ENCODE data around the gene TMEM231. TPM values are rescaled to one million over a fixed set of nuclear protein-coding genes. Genes with fewer than 3 reads are reported as not detected.
A peak's percentile ranks its signal among the peaks of the same experiment; 100 is the strongest.
"Not testable (repeated sequence)": the region's sequence is repeated elsewhere in the genome, so short reads cannot be mapped to it uniquely, and the experiment has no call there.

The TMEM231 gene
- total and polyA plus RNA-seq, 2 of the 8 experiments (the other 6 are each of a cell fraction or from before 2014, with no cell fraction given) = 8.3 to 26.7 TPM

DNA sequence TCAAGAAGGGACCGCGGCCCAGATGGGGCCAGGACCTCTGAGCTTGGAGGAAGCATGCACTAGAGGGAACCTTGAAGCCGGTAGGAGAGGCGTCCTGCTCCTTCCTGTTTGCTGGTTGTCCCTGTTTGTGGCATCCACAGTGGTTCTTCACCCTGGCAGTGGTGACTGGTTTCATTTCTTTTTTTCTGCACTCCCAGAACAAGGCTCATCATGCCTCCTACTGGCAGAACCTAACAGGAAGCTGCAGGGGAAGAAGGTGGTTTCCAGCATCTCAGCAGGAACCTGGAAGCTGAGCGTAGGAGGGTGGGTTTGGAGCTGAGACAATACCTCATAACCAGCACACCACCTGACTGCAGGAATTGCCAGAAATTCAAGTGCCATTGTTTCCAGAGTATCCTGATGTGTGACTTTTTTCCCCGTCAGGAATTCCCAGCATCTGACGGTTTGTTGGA, 5.8 kb downstream of the TMEM231 start (continued):
- TF ChIP-seq, protein P1, sequence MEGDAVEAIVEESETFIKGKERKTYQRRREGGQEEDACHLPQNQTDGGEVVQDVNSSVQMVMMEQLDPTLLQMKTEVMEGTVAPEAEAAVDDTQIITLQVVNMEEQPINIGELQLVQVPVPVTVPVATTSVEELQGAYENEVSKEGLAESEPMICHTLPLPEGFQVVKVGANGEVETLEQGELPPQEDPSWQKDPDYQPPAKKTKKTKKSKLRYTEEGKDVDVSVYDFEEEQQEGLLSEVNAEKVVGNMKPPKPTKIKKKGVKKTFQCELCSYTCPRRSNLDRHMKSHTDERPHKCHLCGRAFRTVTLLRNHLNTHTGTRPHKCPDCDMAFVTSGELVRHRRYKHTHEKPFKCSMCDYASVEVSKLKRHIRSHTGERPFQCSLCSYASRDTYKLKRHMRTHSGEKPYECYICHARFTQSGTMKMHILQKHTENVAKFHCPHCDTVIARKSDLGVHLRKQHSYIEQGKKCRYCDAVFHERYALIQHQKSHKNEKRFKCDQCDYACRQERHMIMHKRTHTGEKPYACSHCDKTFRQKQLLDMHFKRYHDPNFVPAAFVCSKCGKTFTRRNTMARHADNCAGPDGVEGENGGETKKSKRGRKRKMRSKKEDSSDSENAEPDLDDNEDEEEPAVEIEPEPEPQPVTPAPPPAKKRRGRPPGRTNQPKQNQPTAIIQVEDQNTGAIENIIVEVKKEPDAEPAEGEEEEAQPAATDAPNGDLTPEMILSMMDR (IDR thresholded peaks at IDR 0.05; ENCODE audit: control extremely low read depth in 1 of 3, insufficient read depth in 1 of 3, low read depth in 1 of 3, low read length in 3 of 3) = peak; percentile 62 to 92 (median 78)
- peak in 1 of 2 experiments; percentile 61; a peak in 1 of 4 replicates for TF ChIP-seq SIN3A (conservative IDR thresholded peaks at IDR 0.05 in 1 of 2, IDR thresholded peaks at IDR 0.05 in 1 of 2; ENCODE audit: low read depth in 1 of 2, low read length in 2 of 2)
- no peak for TF ChIP-seq TAF7 (optimal IDR thresholded peaks at IDR 0.05; ENCODE audit: borderline replicate concordance, low read depth, low read length)
- no peak for TF ChIP-seq MAFK (IDR thresholded peaks at IDR 0.05; ENCODE audit: low read depth, low read length)
- 0 out of 2 replicates have a peak, but pooled peaks have one; percentile 22 for TF ChIP-seq YY1 (IDR thresholded peaks at IDR 0.05; ENCODE audit: low read depth, low read length)
- no peak; the same call in 1 of the 2 replicates for TF ChIP-seq GABPA (IDR thresholded peaks at IDR 0.05; ENCODE audit: borderline replicate concordance, insufficient read depth, low read length)

GRCh38 chr16:75548456-75548855, 7.6 kb downstream of the TMEM231 start:
- not testable (repeated sequence) for H3K23ac ChIP-seq (ENCODE audit: insufficient read length); H3K9ac ChIP-seq (replicated peaks in 1 of 4; ENCODE audit: extremely low read depth in 1 of 4, low read depth in 3 of 4, low read length in 3 of 4); H3K36me3 ChIP-seq (ENCODE audit: control insufficient read depth in 2 of 4, insufficient read depth in 4 of 4, low read length in 3 of 4); H3K56ac ChIP-seq (replicated peaks; ENCODE audit: insufficient read length, low read depth, low read length); H3K4me1 ChIP-seq (replicated peaks in 1 of 4; ENCODE audit: control insufficient read depth in 3 of 4, insufficient read depth in 4 of 4, low read length in 3 of 4); H3K14ac ChIP-seq (ENCODE audit: insufficient read length); H3K23me2 ChIP-seq (ENCODE audit: low read depth, low read length); H2BK15ac ChIP-seq (ENCODE audit: low read length); H4K20me1 ChIP-seq (replicated peaks in 1 of 2; ENCODE audit: control insufficient read depth in 1 of 2, insufficient read depth in 2 of 2, low read length in 2 of 2); H2BK12ac ChIP-seq (ENCODE audit: low read depth, low read length); H3K9me3 ChIP-seq (ENCODE audit: insufficient read depth in 2 of 2, low read depth in 1 of 2, low read length in 1 of 2); H4K8ac ChIP-seq (ENCODE audit: extremely low read depth, insufficient read depth, low read length); H2BK5ac ChIP-seq (ENCODE audit: low read depth, low read length); H2BK20ac ChIP-seq (ENCODE audit: low read length); H3K4me2 ChIP-seq (ENCODE audit: insufficient read depth in 1 of 2, low read depth in 2 of 2, low read length in 2 of 2); H3K4me3 ChIP-seq (ENCODE audit: extremely low read depth in 1 of 4, insufficient read depth in 2 of 4, low read depth in 3 of 4, low read length in 4 of 4); DNase-seq (ENCODE audit: low read depth in 1 of 2, low spot score in 2 of 2); H3K4ac ChIP-seq (replicated peaks; ENCODE audit: insufficient read length, low read depth, low read length); H4K91ac ChIP-seq (replicated peaks; ENCODE audit: insufficient read length, low read length); H2AK5ac ChIP-seq (ENCODE audit: low read depth, low read length); H4K5ac ChIP-seq (ENCODE audit: insufficient read length, low read depth, low read length); H3K79me1 ChIP-seq (ENCODE audit: low read depth, low read length); H3K27ac ChIP-seq (ENCODE audit: low read depth, low read length); H2AFZ ChIP-seq (ENCODE audit: low read length); H3K18ac ChIP-seq (ENCODE audit: extremely low read depth, low read length); H3K79me2 ChIP-seq (ENCODE audit: control insufficient read depth in 1 of 2, insufficient read depth in 2 of 2, low read length in 2 of 2); H3K27me3 ChIP-seq (replicated peaks in 1 of 4; ENCODE audit: control insufficient read depth in 3 of 4, extremely low read depth in 1 of 4, insufficient read depth in 3 of 4, low read length in 3 of 4); FAIRE-seq; H2BK120ac ChIP-seq (replicated peaks; ENCODE audit: low read depth, low read length)
- CTCF ChIA-PET (ENCODE audit: partially characterized antibody) = interaction anchor here (1.1 to 12.7 kb wide), 4 partner anchors 19 to 83 kb away, joined by 3 to 158 read pairs (median 4); no protein-coding TSS in a partner anchor
- 90% methylated on average over 9 of the region's 9 CpGs; no CpG with 5 or more reads in 1 of the 2 experiments for WGBS, 2 experiments (ENCODE audit: extremely low coverage in 1 of 2, insufficient coverage in 1 of 2, insufficient read length in 1 of 2, insufficient replicate concordance in 2 of 2, low coverage in 1 of 2, low lambda C conversion rate in 2 of 2, missing lambda C conversion rate in 1 of 2)
- POLR2A ChIA-PET (ENCODE audit: partially characterized antibody) = interaction anchor here (1.0 kb wide), 1 partner anchor 32 kb away, joined by 3 read pairs; no protein-coding TSS in a partner anchor
